ENCODE measurements around the gene PPP2R3C. TPM values are rescaled to one million over a fixed set of nuclear protein-coding genes. Genes with fewer than 3 reads are reported as not detected.
A peak's percentile ranks its signal among the peaks of the same experiment; 100 is the strongest.

Gene PPP2R3C
- total RNA-seq, 2 experiments from 2014 or later: 34.9 to 37.6 TPM

DNA sequence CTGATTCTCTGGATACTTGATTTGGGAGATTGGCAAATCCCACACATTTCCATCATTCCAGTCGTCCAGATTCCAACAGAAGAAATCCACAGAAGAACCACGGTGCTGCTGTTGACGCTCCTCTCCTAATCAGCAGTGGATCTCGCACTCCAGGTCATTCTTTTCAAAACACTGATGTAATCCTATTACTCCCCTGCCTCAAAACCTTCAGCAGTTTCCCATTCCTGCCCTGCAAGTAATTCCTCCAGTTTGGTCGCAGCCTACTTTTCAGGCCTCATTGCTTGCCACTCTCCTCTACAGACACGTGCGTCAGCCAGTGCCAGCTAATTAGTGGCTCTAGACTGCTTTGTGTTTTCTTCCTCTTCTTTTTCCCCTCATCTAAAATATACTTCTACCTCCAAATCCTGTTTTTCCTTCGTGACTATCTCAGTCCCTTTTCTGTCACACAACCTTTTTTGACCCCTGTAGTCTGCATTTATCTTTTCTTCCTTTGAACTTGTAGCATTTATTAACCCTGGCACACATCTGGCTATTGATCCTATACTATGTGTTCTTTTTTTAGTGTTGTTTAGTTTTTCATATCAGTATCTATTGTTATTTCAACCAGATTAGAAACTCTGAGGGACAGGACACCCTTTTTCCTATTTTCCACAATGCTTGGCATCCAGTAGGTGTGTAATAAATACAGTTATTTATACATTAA is 37.3 kb upstream of the PPP2R3C start:
- DNase-seq: no peak
- Mint-ChIP-seq H3K27me3 (no peaks in the 10 kb centered on the region), H3K36me3 (ENCODE audit: low read depth) (peaks cover 50% of the 10 kb centered on the region), H3K9me3 (no peaks in the 10 kb centered on the region), H3K4me1 (ENCODE audit: low read depth) (peaks cover 60% of the 10 kb centered on the region), H3K4me3 (no peak overlapping the region), H3K27ac (no peak overlapping the region)
- Histone ChIP-seq H3K4me1 (ENCODE audit: insufficient read depth, low read length) (peaks cover 10% of the 10 kb centered on the region), H3K4me3 (ENCODE audit: low read length) (no peak overlapping the region), H3K27me3 (ENCODE audit: control insufficient read depth in 1 of 2, insufficient read depth in 2 of 2, low read length in 2 of 2) (no peaks in the 10 kb centered on the region), H3K9me3 (ENCODE audit: control insufficient read depth in 1 of 2, insufficient read depth in 1 of 2, low read length in 2 of 2) (no peaks in the 10 kb centered on the region), H3K27ac (ENCODE audit: low read depth in 1 of 2, low read length in 2 of 2) (no peak overlapping the region), H3K36me3 (ENCODE audit: insufficient read depth, low read length) (peaks cover 10% of the 10 kb centered on the region)
- POLR2A ChIA-PET: no interaction called here
- no peak for TF ChIP-seq CTCF (IDR thresholded peaks at IDR 0.05)
- CTCF ChIA-PET: no interaction called here
- no peak for ATAC-seq (ENCODE audit: poor library complexity)
- intact Hi-C loops (cut with DNase I, micrococcal nuclease): no loop called here

DNA sequence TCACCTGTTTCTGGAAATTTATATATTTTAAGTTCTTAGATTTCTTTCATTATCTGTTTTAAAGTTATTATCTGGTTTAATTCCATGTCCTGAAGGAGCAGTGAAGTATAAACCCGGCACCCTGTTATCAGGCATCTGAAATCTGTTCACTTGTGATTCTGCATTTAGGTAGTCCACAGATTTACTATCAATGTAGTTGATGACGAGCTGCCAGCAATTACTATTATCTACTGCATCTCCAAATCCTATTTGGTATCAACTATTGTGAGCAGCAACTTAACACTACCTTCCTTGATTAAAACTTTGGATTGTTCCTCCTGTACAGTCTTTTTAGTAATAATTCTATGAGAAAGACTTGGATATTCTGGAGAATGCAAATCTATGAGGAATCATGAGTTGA is 36.7 kb upstream of the PPP2R3C start:
- Histone ChIP-seq H3K27ac (ENCODE audit: low read depth in 1 of 2, low read length in 2 of 2) (no peak overlapping the region), H3K4me3 (ENCODE audit: low read length) (no peak overlapping the region), H3K36me3 (ENCODE audit: insufficient read depth, low read length) (peaks cover 10% of the 10 kb centered on the region), H3K9me3 (ENCODE audit: control insufficient read depth in 1 of 2, insufficient read depth in 1 of 2, low read length in 2 of 2) (no peaks in the 10 kb centered on the region), H3K27me3 (ENCODE audit: control insufficient read depth in 1 of 2, insufficient read depth in 2 of 2, low read length in 2 of 2) (no peaks in the 10 kb centered on the region), H3K4me1 (ENCODE audit: insufficient read depth, low read length) (peaks cover 10% of the 10 kb centered on the region)
- Mint-ChIP-seq H3K4me3 (no peak overlapping the region), H3K4me1 (ENCODE audit: low read depth) (peaks cover 64% of the 10 kb centered on the region), H3K27me3 (no peaks in the 10 kb centered on the region), H3K27ac (no peak overlapping the region), H3K9me3 (no peaks in the 10 kb centered on the region), H3K36me3 (ENCODE audit: low read depth) (peaks cover 48% of the 10 kb centered on the region)
- intact Hi-C loops (cut with DNase I, micrococcal nuclease): no loop called here
- POLR2A ChIA-PET: no interaction called here
- no peak for TF ChIP-seq CTCF (IDR thresholded peaks at IDR 0.05)
- CTCF ChIA-PET: no interaction called here
- ATAC-seq (ENCODE audit: poor library complexity) (no peak), DNase-seq (no peak)

DNA sequence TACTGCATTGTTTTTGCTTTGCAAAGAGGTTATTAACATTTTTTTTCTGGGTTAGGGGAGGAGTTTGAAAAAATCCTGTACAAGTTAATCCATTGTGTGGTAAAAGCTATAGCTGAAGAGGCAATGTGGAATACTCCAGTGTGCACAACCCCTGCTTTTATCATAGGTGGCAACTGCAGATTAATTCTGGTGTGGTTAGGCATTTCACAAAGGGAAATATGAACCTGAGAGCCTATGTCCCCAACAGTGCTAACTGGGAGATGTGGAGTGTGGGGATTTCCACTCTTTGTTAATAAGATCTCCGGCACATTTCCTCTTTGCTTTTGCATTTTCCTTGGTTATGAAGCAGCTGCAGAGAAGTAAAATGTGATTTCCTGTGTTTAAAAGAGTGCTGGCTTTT is 34.2 kb upstream of the PPP2R3C start:
- no peak for TF ChIP-seq CTCF (IDR thresholded peaks at IDR 0.05)
- POLR2A ChIA-PET: interaction anchor here (1.1 kb wide), 1 partner anchor 136 kb away, joined by 3 read pairs; the partner anchor contains the start of gene PSMA6
- Histone ChIP-seq H3K4me3 (ENCODE audit: low read length) (no peak overlapping the region), H3K27ac (ENCODE audit: low read depth in 1 of 2, low read length in 2 of 2) (peak overlapping the region in 1 of 2 donors; percentile 30), H3K27me3 (ENCODE audit: control insufficient read depth in 1 of 2, insufficient read depth in 2 of 2, low read length in 2 of 2) (no peaks in the 10 kb centered on the region), H3K36me3 (ENCODE audit: insufficient read depth, low read length) (peaks cover 10% of the 10 kb centered on the region), H3K9me3 (ENCODE audit: control insufficient read depth in 1 of 2, insufficient read depth in 1 of 2, low read length in 2 of 2) (no peaks in the 10 kb centered on the region), H3K4me1 (ENCODE audit: insufficient read depth, low read length) (peaks cover 7% of the 10 kb centered on the region)
- Mint-ChIP-seq H3K4me3 (no peak overlapping the region), H3K9me3 (no peaks in the 10 kb centered on the region), H3K36me3 (ENCODE audit: low read depth) (peaks cover 53% of the 10 kb centered on the region), H3K4me1 (ENCODE audit: low read depth) (peaks cover 60% of the 10 kb centered on the region), H3K27me3 (no peaks in the 10 kb centered on the region), H3K27ac (peak overlapping the region; percentile 21)
- no peak for ATAC-seq (ENCODE audit: poor library complexity)
- CTCF ChIA-PET: no interaction called here
- intact Hi-C loops (cut with DNase I, micrococcal nuclease): no loop called here
- peak in 3 of 14 experiments; percentile 44 to 61 (median 59) for DNase-seq

Measured in CD4-positive, alpha-beta T cell (primary cell).